Stomach (tissue), 4 donors: ENCODE results near the gene SMIM45.

Experiments
- EP300 ChIP-seq: sonication (generic); formaldehyde crosslinking; IDR thresholded peaks from one replicate; pipeline ENCODE4 v1.6.1; 2017; ENCODE audit warnings: antibody characterized with exemption
- POLR2A ChIP-seq, 4 donors: fragments of 450-650 bp; IDR thresholded peaks; one replicate each; pipeline ENCODE4 v1.6.1; 2016; ENCODE audit warnings: antibody characterized with exemption in 4 of 4, control low read depth in 2 of 4, mild to moderate bottlenecking in 1 of 4, moderate library complexity in 1 of 4
- POLR2AphosphoS5 ChIP-seq, 3 donors: sonication (generic); formaldehyde crosslinking; IDR thresholded peaks; one replicate each; pipeline ENCODE4 v1.6.1; 2016; ENCODE audit warnings: antibody characterized with exemption in 3 of 3
- TF ChIP-seq, protein P1 (sequence below), 7 experiments: fragments of 450-650 bp in 4 of 7; fragments of 200-600 bp in 3 of 7; sonication (generic) in 3 of 7; IDR thresholded peaks; one replicate each; pipeline ENCODE4 v1.5.1; 2016 to 2019; ENCODE audit warnings: antibody characterized with exemption in 7 of 7, control low read depth in 2 of 7, mild to moderate bottlenecking in 1 of 7

DNA sequence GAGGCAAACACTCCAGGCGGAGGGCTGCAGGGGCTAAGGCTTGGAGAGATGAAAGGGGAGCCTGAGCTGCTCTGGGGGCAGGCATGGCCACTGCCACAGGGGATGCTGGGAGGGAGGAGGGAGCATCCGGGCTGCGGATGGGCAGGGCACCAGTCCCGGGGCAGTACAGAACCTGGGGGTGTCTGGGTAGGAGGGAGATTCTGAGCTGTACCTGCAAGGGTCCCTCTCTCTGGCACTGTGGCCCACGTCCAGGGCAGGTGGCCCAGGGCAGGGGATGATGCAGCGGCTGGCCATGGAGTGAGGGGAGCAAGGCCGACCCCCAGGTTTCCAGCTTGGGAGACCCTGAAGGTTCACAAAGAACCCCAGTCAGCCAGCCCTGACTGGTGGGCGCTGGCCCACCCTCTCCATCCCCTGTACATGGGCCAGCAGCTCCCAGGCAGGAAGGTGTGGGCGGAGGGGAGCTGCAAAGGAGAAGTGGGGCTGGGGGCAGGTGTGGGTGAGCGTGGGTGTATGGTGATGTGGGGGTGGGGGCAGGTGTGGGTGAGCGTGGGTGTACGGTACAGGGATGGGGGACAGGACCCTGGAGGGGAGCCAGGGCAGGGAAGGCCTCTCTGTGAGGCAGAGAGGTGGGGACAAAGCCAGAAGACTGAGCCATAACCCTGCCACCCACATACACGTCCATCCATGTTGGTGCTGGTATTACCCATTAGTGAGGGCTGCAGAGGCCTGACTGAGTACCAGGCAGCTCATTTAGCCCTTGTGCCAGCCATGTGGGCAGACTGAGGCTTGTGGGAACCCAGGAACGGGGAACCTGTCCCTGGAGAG, 23.1 kb upstream of the SMIM45 start:
- no peak for TF ChIP-seq POLR2A (IDR thresholded peaks at IDR 0.05)
- TF ChIP-seq, protein P1, sequence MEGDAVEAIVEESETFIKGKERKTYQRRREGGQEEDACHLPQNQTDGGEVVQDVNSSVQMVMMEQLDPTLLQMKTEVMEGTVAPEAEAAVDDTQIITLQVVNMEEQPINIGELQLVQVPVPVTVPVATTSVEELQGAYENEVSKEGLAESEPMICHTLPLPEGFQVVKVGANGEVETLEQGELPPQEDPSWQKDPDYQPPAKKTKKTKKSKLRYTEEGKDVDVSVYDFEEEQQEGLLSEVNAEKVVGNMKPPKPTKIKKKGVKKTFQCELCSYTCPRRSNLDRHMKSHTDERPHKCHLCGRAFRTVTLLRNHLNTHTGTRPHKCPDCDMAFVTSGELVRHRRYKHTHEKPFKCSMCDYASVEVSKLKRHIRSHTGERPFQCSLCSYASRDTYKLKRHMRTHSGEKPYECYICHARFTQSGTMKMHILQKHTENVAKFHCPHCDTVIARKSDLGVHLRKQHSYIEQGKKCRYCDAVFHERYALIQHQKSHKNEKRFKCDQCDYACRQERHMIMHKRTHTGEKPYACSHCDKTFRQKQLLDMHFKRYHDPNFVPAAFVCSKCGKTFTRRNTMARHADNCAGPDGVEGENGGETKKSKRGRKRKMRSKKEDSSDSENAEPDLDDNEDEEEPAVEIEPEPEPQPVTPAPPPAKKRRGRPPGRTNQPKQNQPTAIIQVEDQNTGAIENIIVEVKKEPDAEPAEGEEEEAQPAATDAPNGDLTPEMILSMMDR (IDR thresholded peaks at IDR 0.05) = no peak
- TF ChIP-seq POLR2AphosphoS5 (IDR thresholded peaks at IDR 0.05) = no peak
- no peak for TF ChIP-seq EP300
